Measurements from ENCODE around the gene SEPTIN5.
A peak's percentile ranks its signal among the peaks of the same experiment; 100 is the strongest.

The SEPTIN5 gene

DNA sequence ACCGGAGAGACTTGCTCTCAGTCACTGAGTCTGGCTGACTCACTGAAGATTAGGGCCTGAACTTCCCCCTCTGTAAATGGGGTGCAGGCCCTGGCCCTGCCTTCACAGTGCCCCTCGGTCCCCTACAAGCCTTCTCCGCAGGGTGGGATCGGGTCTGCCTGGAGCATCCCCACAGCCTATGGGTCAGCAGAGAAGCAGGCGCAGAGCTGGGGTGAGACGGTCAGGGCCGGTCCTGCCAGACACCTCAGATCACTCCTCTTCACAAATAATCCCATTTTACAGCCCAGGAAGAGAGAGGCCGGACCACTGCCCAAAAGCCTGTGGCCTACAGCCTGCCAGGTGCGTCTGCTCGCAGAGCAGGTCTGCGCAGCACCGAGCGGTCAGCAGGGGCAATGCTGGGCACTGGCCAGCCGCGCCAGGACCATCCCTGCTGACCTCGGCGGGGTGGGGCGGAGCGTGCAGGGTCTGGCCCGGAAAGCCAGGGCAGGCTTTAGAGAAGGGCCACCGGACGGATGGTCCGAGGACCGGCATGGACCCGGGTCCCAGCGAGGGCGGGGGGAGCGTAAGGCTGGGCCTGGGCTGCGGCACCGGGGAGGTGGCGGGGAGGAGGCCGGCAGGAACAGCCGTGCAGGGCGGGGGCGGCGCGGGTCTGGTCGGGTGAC lies 522 bp upstream of the SEPTIN5 start:
- DNase-seq (ENCODE audit: low read depth), result no peak
- TF ChIP-seq, protein P1, sequence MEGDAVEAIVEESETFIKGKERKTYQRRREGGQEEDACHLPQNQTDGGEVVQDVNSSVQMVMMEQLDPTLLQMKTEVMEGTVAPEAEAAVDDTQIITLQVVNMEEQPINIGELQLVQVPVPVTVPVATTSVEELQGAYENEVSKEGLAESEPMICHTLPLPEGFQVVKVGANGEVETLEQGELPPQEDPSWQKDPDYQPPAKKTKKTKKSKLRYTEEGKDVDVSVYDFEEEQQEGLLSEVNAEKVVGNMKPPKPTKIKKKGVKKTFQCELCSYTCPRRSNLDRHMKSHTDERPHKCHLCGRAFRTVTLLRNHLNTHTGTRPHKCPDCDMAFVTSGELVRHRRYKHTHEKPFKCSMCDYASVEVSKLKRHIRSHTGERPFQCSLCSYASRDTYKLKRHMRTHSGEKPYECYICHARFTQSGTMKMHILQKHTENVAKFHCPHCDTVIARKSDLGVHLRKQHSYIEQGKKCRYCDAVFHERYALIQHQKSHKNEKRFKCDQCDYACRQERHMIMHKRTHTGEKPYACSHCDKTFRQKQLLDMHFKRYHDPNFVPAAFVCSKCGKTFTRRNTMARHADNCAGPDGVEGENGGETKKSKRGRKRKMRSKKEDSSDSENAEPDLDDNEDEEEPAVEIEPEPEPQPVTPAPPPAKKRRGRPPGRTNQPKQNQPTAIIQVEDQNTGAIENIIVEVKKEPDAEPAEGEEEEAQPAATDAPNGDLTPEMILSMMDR (IDR thresholded peaks at IDR 0.05; ENCODE audit: control insufficient read depth, insufficient read depth, low read depth, low read length, missing control alignments), result no peak
- H3K4me3 ChIP-seq (ENCODE audit: control insufficient read depth, low read depth, low read length), result peak overlapping the region; percentile 38

DNA sequence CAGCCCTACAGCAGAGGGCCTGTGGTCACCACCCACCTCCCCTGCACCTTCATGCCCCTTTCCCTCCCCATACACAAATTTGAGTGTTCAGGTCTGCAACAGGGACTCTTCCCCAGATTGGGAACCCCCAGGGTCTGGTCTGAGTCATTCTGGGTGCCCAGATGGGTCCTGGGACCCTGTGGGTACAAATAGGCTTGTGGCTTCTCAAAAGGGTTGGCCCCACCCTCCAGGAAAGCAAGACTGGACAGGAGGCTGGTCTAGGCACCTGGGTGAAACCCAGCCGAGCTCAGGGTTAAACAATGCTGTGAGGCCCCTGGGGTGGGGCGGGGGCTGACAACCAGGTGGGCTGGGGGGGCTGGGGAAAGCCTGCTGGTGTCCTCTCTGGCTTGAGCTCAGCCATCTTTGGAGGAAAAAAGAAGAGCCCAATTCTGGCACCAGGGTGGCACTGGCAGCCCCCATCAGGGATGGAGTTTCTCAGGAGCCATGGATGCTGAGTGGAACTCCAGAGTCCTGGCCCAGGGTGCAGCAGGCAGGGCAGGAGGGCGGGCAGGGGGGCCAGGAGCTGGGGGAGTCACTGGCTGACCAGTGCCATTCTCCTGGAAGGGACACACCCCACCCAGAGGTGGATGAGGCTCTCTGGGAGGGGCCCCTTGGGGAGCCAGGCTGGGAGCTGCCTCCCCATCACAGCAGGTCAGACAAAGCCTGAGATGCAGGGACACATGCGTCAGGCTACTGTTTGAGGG lies 1.1 kb downstream of the SEPTIN5 start:
- H3K4me3 ChIP-seq (ENCODE audit: control insufficient read depth, low read depth, low read length), result peak overlapping the region; percentile 44
- TF ChIP-seq, protein P1 (IDR thresholded peaks at IDR 0.05; ENCODE audit: control insufficient read depth, insufficient read depth, low read depth, low read length, missing control alignments), result no peak
- DNase-seq (ENCODE audit: low read depth), result no peak

DNA sequence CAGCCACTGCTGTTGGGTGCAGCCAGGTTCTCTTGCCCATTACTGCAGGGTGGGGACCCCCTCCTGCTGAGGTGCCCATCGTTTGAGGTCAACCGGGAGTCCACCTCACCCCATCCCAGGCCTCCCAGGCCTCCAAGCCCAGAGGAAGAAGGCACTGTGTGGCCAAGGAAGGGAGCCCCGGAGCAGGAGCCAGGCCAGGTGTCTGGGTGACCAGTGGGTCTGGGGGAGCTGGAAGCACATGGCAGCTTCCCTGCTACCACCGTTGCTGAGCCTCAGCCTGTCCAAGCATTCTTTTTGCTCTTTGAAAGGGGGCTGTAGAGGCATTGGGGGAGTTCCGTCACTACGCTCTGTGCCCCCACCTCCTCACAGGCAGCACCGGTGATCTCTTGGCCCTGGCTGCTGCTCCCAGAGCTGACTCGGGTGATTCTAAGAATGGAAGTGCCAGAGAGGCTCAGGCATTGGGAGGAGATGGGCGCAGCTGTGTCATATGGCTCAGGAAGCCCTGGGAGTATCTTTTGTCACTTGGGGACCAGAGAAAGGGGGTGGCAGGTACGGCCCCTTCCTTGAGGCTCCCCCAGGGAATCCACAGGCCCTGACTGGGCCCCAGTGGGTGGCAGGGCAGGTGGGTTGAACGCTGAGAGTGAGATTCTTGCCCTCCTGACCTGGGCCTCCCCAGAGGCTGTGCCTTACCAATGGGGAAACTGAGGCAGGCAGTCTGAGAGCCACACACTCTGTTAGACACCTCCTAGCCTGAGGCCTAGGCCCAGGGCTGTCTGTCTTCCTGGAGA lies 1.9 kb downstream of the SEPTIN5 start:
- TF ChIP-seq, protein P1 (IDR thresholded peaks at IDR 0.05; ENCODE audit: control insufficient read depth, insufficient read depth, low read depth, low read length, missing control alignments), result no peak
- DNase-seq (ENCODE audit: low read depth), result no peak

DNA sequence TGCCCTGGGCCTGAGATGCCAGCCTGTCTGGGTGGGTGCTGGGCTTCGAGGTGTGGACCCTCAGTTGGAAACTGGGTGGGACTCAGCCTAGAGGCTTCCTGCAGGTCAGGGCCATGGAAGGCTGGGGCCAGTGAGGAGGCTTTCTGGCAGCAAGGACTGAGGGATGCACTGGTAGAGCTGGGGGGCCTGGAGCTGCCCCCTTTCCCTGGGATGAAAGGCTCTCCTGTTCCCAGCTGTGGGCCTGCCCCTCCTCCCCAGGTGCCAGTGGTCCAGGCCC lies 2.5 kb downstream of the SEPTIN5 start:
- TF ChIP-seq, protein P1 (IDR thresholded peaks at IDR 0.05; ENCODE audit: control insufficient read depth, insufficient read depth, low read depth, low read length, missing control alignments), result no peak
- no peak for DNase-seq (ENCODE audit: low read depth)
- no peak overlapping the region for H3K4me3 ChIP-seq (ENCODE audit: control insufficient read depth, low read depth, low read length)

More for the DNA sequence above, 1.9 kb downstream of the SEPTIN5 start:
- no peak overlapping the region for H3K4me3 ChIP-seq (ENCODE audit: control insufficient read depth, low read depth, low read length)

DNA sequence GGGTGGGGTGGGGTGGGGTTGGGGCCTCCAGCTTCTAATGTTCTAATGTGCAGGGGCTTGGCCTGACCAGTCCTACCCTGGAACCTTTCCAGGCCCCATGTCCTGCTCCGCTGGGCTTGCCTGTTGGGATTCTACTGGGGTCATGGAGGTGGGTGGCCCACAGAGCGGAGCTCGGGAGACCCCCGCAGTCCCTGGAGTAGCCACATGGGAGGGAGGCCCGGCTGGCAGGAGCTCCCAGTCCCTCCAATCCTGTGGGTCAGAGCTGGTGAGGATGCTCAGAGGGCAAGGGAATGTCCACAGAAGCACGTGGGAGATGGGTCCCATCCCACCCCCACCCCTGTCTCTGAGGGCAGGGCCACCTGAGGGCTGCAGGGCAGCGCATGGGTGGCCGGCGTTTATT lies 2.9 kb downstream of the SEPTIN5 start:
- TF ChIP-seq, protein P1 (IDR thresholded peaks at IDR 0.05; ENCODE audit: control insufficient read depth, insufficient read depth, low read depth, low read length, missing control alignments), result no peak
- no peak overlapping the region for H3K4me3 ChIP-seq (ENCODE audit: control insufficient read depth, low read depth, low read length)
- no peak for DNase-seq (ENCODE audit: low read depth)

DNA sequence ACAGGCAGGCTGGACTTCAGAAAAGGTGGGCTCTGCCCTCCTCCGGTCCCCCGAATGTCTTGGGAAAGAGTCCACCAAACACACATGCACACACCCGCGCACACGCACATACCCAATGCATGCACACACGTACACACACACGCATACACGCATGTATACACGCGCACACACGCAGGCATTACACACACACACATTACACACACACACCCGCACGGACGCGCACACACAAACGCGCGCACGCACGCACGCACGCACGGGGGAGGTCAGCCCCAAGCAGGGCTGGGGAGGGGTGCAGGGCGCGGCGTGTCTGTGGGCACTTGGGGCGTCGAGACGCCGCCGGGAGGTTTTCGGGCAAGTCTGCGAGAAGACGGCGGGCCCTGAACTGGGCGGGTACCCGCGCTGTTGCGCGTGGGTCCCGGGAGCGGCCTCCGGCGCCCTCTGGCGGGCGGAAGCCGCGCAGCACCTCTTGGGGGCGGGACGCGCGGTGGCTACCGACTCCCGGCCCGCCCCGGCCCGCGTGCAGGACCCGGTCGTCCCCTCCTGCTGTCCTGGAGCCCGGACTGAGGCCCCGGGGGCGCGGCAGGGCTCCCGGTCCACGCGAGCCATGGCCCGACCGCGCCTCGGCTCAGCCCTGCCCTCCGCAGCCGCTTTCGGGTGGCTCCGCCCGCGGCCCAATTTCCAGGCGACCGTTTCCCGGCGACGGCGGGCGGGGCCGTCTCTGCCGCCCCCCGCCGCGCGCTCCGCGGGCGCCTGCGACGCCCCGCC lies 3.6 kb downstream of the SEPTIN5 start:
- DNase-seq (ENCODE audit: low read depth), result no peak
- H3K4me3 ChIP-seq (ENCODE audit: control insufficient read depth, low read depth, low read length), result peak overlapping the region; percentile 65
- TF ChIP-seq, protein P1 (IDR thresholded peaks at IDR 0.05; ENCODE audit: control insufficient read depth, insufficient read depth, low read depth, low read length, missing control alignments), result peak; percentile 60

Measured in AG09309 (cell line).